HepG2 (cell line): Measurements from ENCODE around the gene PRUNE1.

Experiments
- CC2D1A ChIP-seq: sonication (generic); formaldehyde crosslinking; IDR thresholded peaks from 2 replicates; pipeline ENCODE4 v1.8.1; 2023; ENCODE audit warnings: mild to moderate bottlenecking, missing genetic modification reagents
- CTCF ChIP-seq: sonication (generic); formaldehyde crosslinking; IDR thresholded peaks from 2 replicates; pipeline ENCODE4 v1.5.0; 2020; ENCODE audit warnings: mild to moderate bottlenecking, missing genetic modification reagents, moderate library complexity
- GABPB1 ChIP-seq: IDR thresholded peaks from 2 replicates; pipeline ENCODE4 v1.6.1; 2016; ENCODE audit warnings: mild to moderate bottlenecking, missing genetic modification reagents, moderate library complexity, missing compliant biosample characterization
- GFI1 ChIP-seq: sonication (generic); formaldehyde crosslinking; IDR thresholded peaks from 2 replicates; pipeline ENCODE4 v1.5.0; 2020; ENCODE audit warnings: missing genetic modification reagents, mild to moderate bottlenecking, borderline replicate concordance
- HOXD1 ChIP-seq: sonication (generic); formaldehyde crosslinking; IDR thresholded peaks from 2 replicates; pipeline ENCODE4 v1.5.0; 2020; ENCODE audit warnings: missing genetic modification reagents
- POLR2A ChIP-seq, 2 experiments: IDR thresholded peaks; 2 replicates each; pipeline ENCODE4 v1.6.1; 2011; ENCODE audit warnings: low read depth in 2 of 2, low read length in 2 of 2, mild to moderate bottlenecking in 1 of 2, moderate library complexity in 1 of 2; ENCODE audit not compliant: insufficient read depth in 1 of 2
- RNF2 ChIP-seq: fragments of 450-650 bp; conservative IDR thresholded peaks from 2 replicates; pipeline ENCODE4 v1.6.1; 2016; ENCODE audit warnings: low read depth
- SRSF9 ChIP-seq: fragments of 200-400 bp; formaldehyde crosslinking; IDR thresholded peaks from 2 replicates; pipeline ENCODE4 v1.6.1; 2018; ENCODE audit warnings: borderline replicate concordance, mild to moderate bottlenecking, low read depth, low read length; ENCODE audit not compliant: insufficient read depth, poor library complexity, severe bottlenecking
- ZNF430 ChIP-seq: sonication (generic); formaldehyde crosslinking; IDR thresholded peaks from 2 replicates; pipeline ENCODE4 v1.9.0; 2021; ENCODE audit warnings: mild to moderate bottlenecking, missing genetic modification reagents
- ZNF776 ChIP-seq: sonication (generic); formaldehyde crosslinking; IDR thresholded peaks from 2 replicates; pipeline ENCODE4 v1.4.0; 2020; ENCODE audit warnings: mild to moderate bottlenecking, missing genetic modification reagents
- TF ChIP-seq, protein P1 (sequence below): sonication (generic); formaldehyde crosslinking; IDR thresholded peaks from 2 replicates; pipeline ENCODE4 v1.5.0; 2020; ENCODE audit warnings: missing genetic modification reagents, mild to moderate bottlenecking, borderline replicate concordance
- TF ChIP-seq, protein P2 (sequence below): sonication (generic); formaldehyde crosslinking; IDR thresholded peaks from 2 replicates; pipeline ENCODE4 v1.8.1; 2022; ENCODE audit warnings: low read depth, mild to moderate bottlenecking, missing genetic modification reagents

DNA sequence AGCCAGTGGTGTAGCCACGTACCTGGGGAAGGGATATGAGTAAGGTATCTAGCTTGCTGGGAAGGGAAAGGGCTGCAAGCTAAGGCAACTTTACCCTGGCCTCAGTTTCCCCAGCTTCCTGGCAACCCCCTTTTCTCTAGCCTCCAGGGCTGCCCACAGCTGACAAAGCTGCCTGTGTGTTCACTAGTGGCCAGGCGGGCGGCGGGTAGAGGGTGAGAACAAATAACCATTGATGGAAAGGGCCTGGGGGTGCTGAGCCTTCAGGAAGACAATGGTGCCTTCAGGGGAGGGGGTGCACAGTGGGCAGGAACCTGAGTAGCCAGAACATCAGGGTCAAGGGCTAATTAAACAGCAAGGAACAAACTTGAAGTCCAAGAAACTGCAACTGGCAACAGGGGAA is 39.8 kb upstream of the PRUNE1 start:
- TF ChIP-seq HOXD1 (CRISPR knock-in tag) (no peak), CC2D1A (CRISPR knock-in tag) (no peak), RNF2 (no peak), GFI1 (CRISPR knock-in tag) (no peak), CTCF (no peak), ZNF430 (CRISPR knock-in tag) (no peak), GABPB1 (CRISPR knock-in tag) (no peak), POLR2A (IDR thresholded peaks at IDR 0.05; ENCODE audit: insufficient read depth in 1 of 2, low read depth in 2 of 2, low read length in 2 of 2) (no peak), SRSF9 (no peak), ZNF776 (no peak)
- TF ChIP-seq, protein P1, sequence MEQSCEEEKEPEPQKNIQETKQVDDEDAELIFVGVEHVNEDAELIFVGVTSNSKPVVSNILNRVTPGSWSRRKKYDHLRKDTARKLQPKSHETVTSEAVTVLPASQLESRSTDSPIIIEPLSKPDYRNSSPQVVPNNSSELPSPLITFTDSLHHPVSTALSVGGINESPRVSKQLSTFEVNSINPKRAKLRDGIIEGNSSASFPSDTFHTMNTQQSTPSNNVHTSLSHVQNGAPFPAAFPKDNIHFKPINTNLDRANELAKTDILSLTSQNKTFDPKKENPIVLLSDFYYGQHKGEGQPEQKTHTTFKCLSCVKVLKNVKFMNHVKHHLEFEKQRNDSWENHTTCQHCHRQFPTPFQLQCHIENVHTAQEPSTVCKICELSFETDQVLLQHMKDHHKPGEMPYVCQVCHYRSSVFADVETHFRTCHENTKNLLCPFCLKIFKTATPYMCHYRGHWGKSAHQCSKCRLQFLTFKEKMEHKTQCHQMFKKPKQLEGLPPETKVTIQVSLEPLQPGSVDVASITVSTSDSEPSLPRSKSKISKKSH (CRISPR knock-in tag) = no peak
- TF ChIP-seq, protein P2, sequence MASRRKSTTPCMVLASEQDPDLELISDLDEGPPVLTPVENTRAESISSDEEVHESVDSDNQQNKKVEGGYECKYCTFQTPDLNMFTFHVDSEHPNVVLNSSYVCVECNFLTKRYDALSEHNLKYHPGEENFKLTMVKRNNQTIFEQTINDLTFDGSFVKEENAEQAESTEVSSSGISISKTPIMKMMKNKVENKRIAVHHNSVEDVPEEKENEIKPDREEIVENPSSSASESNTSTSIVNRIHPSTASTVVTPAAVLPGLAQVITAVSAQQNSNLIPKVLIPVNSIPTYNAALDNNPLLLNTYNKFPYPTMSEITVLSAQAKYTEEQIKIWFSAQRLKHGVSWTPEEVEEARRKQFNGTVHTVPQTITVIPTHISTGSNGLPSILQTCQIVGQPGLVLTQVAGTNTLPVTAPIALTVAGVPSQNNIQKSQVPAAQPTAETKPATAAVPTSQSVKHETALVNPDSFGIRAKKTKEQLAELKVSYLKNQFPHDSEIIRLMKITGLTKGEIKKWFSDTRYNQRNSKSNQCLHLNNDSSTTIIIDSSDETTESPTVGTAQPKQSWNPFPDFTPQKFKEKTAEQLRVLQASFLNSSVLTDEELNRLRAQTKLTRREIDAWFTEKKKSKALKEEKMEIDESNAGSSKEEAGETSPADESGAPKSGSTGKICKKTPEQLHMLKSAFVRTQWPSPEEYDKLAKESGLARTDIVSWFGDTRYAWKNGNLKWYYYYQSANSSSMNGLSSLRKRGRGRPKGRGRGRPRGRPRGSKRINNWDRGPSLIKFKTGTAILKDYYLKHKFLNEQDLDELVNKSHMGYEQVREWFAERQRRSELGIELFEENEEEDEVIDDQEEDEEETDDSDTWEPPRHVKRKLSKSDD (CRISPR knock-in tag) = no peak
